Thyroid gland (tissue), 4 donors: ENCODE data around the gene FBXL13. TPM values are rescaled to one million over a fixed set of nuclear protein-coding genes. Genes with fewer than 3 reads are reported as not detected.
"Not testable (repeated sequence)": the region's sequence is repeated elsewhere in the genome, so short reads cannot be mapped to it uniquely, and the experiment has no call there.

ENCODE experiments used
- DNase-seq, 2 donors: peaks; one replicate each; pipeline ENCODE4 v3.0.0-alpha.2; 2019
- H3K27ac ChIP-seq, 3 donors: fragments of 200-600 bp; sonication (generic); 1 replicate in 2 of 3; 2 replicates in 1 of 3; pipeline ENCODE4 v1.5.1; 2016 to 2019; ENCODE audit warnings: mild to moderate bottlenecking in 1 of 3, moderate library complexity in 1 of 3
- H3K27me3 ChIP-seq: fragments of 200-600 bp; sonication (generic); one replicate; pipeline ENCODE4 v1.5.1; 2019
- H3K36me3 ChIP-seq, 2 donors: fragments of 200-600 bp; sonication (generic); one replicate each; pipeline ENCODE4 v1.5.1; 2016 to 2019
- H3K4me1 ChIP-seq, 2 donors: fragments of 200-600 bp; sonication (generic); one replicate each; pipeline ENCODE4 v1.5.1; 2017 to 2019
- H3K4me3 ChIP-seq, 3 donors: fragments of 200-600 bp; sonication (generic); replicated peaks in 1 of 3; 1 replicate in 2 of 3; 2 replicates in 1 of 3; pipeline ENCODE4 v1.5.1; 2016; ENCODE audit warnings: mild to moderate bottlenecking in 1 of 3
- H3K9me3 ChIP-seq: fragments of 200-600 bp; sonication (generic); one replicate; pipeline ENCODE4 v1.5.1; 2017
- CTCF ChIP-seq, 6 experiments: fragments of 200-600 bp in 3 of 6; fragments of 450-650 bp in 3 of 6; sonication (generic) in 3 of 6; IDR thresholded peaks; one replicate each; pipeline ENCODE4 v1.5.1; 2016 to 2019; ENCODE audit warnings: antibody characterized with exemption in 6 of 6, mild to moderate bottlenecking in 2 of 6, inconsistent platforms in 1 of 6, moderate library complexity in 1 of 6
- POLR2A ChIP-seq, 2 donors: fragments of 450-650 bp; IDR thresholded peaks; one replicate each; pipeline ENCODE4 v1.6.1; 2017; ENCODE audit warnings: antibody characterized with exemption in 2 of 2, mild to moderate bottlenecking in 2 of 2, moderate library complexity in 1 of 2
- WGBS, 2 donors: methylation state at CpG; one replicate each; pipeline ENCODE4 v1.1.5; 2017; 5-methylcytosine and 5-hydroxymethylcytosine counted together
- intact Hi-C: fragments of 100-400 bp; cut with DNase I; formaldehyde crosslinking; loops from one replicate; pipeline ENCODE4 v1.15.1; 2023
- total RNA-seq, 4 donors: library from RNA; depleted of rRNA; stranded (reverse); fragments of >200 nt; gene quantifications; one replicate each; pipeline ENCODE4 v1.2.3, GENCODE V29; 2016

The FBXL13 gene
- total RNA-seq, 4 donors from 2014 or later = 4.2 to 9.6 (median 5.0) TPM

DNA sequence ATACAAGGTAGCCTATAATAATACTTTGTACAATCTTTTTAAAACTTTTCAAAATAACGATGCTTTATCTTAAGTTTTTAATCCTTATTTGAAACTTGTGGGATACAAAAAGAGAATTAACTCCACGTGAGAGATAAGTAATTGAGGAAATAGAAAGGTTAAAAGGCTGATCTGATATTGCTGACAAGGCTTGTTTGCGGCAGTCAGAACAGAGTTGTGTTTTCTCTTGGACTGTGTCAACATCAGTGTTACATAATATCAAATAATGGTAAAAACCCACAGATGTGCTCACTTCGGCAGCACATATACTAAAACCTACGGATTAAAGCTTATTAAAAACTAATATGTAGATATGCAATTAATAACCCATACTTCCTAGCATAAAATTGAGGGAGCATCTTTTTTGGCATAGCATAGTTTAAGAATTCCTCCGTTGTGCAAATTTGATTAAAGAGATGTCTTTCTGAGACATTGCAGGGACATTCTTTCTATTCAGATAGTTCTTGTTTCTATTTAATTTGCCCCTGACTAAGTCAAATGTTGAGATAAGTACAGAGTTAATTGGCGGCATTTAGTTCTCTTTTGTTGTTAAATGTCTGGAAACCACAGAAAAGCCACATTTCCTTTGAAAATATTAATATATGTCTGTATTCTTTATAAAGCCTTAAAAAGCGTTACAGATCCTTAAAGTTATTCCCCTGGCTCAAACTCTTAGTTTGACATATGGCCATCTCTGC, 262.5 kb downstream of the FBXL13 start:
- intact Hi-C loops = no loop called here
- Histone ChIP-seq H3K4me1 (no peaks in the 10 kb centered on the region), H3K9me3 (no peaks in the 10 kb centered on the region), H3K27ac (no peak overlapping the region), H3K36me3 (peaks cover 0 to 5% of the 10 kb centered on the region in 2 donors), H3K27me3 (no peaks in the 10 kb centered on the region), H3K4me3 (no peak overlapping the region)
- TF ChIP-seq CTCF (IDR thresholded peaks at IDR 0.05) (no peak), POLR2A (IDR thresholded peaks at IDR 0.05) (no peak)
- no peak for DNase-seq
- WGBS, 2 donors = 70 to 72% methylated on average over 8 of the region's 8 CpGs

- DNase-seq = no peak
- Histone ChIP-seq H3K9me3 (no peaks in the 10 kb centered on the region), H3K36me3 (peaks cover 0 to 5% of the 10 kb centered on the region in 2 donors), H3K27me3 (no peaks in the 10 kb centered on the region), H3K4me1 (no peaks in the 10 kb centered on the region), H3K4me3 (no peak overlapping the region), H3K27ac (no peak overlapping the region)
- no peak for TF ChIP-seq POLR2A (IDR thresholded peaks at IDR 0.05)
- intact Hi-C loops = no loop called here
Measured at GRCh38 chr7:102810916-102811315, 263.7 kb downstream of the FBXL13 start.

DNA sequence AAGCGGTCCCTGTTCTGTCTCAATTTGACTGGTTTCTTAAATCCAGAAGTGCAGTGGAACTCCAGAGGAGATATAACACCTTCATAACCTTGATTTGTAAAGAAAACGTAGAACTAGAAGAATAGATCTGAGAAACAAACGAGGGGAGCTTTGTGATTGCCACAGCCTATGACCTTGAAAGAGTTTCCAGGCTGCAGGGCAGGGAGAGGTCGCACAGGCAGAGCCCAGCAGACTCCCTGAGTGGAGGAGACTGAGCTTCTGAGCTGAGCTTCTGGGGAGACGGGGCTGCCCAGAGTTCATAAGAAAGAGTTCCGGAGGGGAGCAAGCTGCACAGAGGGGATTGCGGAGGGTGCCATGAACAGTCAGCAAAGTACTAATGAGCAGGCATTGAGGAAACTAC, 268.0 kb downstream of the FBXL13 start:
- Histone ChIP-seq H3K27ac (no peak overlapping the region), H3K9me3 (no peaks in the 10 kb centered on the region), H3K4me3 (no peak overlapping the region), H3K27me3 (no peaks in the 10 kb centered on the region), H3K4me1 (no peaks in the 10 kb centered on the region), H3K36me3 (peaks cover 0 to 5% of the 10 kb centered on the region in 2 donors)
- no peak for DNase-seq
- WGBS, 2 donors = 86 to 91% methylated on average over 7 of the region's 7 CpGs
- TF ChIP-seq CTCF (IDR thresholded peaks at IDR 0.05) (no peak), POLR2A (IDR thresholded peaks at IDR 0.05) (no peak)
- intact Hi-C loops = no loop called here

GRCh38 chr7:102795987-102796595, 278.5 kb downstream of the FBXL13 start:
- 89 to 93% methylated on average over 2 to 3 of the region's 6 CpGs for WGBS, 2 donors
- H3K36me3 ChIP-seq, DNase-seq, H3K4me1 ChIP-seq, H3K27me3 ChIP-seq, H3K27ac ChIP-seq, H3K4me3 ChIP-seq, intact Hi-C loops, H3K9me3 ChIP-seq: not testable (repeated sequence)

DNA sequence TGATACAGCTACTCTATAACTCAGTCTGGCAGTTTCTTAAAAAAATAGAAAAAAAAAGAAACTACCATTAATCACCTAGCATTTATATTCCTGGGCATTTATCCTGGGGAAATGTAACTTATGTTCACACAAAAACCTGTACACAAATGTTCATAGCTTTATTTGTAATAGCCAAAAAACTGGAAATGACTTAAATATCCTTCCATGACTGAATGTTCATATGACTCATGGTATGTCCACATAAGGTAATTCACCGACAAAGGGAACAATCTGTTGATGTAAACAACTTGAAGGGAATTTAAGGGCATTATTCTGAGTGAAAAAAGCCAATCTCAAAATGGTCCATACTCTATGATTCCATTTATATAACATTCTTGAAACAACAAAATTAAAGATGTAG, 280.0 kb downstream of the FBXL13 start:
- 76 to 89% methylated on average over 1 of the region's 1 CpG for WGBS, 2 donors
- H3K27ac ChIP-seq, H3K4me1 ChIP-seq, H3K27me3 ChIP-seq, H3K36me3 ChIP-seq, H3K9me3 ChIP-seq, H3K4me3 ChIP-seq, DNase-seq, intact Hi-C loops: not testable (repeated sequence)

DNA sequence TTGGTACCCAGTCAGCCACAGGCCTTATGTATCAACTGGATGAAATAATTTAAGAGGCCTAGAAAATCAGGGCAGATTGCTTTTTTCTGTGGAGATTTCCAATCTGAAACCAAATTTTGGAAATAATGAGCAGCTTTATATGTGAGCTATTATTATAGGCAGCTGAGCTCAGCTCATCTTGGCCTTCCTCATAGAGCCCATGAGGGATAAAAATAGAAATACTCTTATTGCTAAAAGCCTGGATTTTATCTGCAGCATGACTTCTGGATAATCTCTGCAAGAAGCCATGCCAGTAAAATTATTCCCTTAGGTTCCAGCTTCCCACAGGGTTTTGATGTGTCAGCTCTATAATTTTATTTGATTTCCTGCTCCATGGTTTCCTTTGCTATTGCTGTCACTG, 282.8 kb downstream of the FBXL13 start:
- H3K27ac ChIP-seq, intact Hi-C loops, H3K4me3 ChIP-seq, H3K4me1 ChIP-seq, H3K27me3 ChIP-seq, H3K36me3 ChIP-seq, DNase-seq, H3K9me3 ChIP-seq: not testable (repeated sequence)

- WGBS, 2 donors = 90 to 98% methylated on average over 5 of the region's 5 CpGs
- H3K27me3 ChIP-seq, H3K27ac ChIP-seq, H3K4me3 ChIP-seq, intact Hi-C loops, H3K9me3 ChIP-seq, H3K36me3 ChIP-seq, H3K4me1 ChIP-seq, DNase-seq: not testable (repeated sequence)
Measured at GRCh38 chr7:102791367-102791766, 283.2 kb downstream of the FBXL13 start.

DNA sequence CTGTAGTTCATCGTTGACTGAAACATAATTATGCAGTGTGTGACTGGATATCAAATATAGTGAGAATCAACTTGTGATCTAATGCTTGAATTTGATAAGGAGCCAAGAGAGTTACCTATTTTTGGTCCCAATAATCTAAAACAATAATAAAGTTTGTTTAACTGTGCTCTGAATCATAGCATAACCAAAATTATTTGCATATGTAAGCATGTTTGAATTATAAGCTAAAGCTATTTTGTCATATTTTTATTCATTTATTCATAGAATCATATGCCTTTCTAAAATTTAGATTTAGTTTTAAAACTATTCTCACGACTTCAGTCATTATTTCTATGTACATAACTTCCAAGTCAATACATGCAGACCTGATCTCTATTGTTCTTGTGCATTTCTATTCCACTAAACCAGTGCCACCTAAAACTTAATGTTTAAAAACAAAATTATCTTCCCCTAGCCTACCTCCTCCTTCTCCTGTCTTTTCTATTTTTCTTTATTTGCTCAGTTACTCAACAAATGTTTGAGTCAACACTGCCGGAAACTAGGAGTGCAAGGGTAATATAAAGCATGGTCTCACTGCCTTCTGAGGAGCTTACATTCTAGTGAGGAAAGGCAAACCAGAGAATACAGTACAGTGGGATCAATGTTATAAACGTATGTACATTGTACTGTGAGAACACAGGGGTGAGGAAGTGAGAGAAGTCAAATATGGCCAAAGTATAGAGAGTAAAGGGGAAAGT, 284.1 kb downstream of the FBXL13 start:
- intact Hi-C loops, H3K27ac ChIP-seq, H3K9me3 ChIP-seq, DNase-seq, H3K4me3 ChIP-seq, H3K4me1 ChIP-seq, H3K27me3 ChIP-seq, H3K36me3 ChIP-seq: not testable (repeated sequence)
- WGBS, 2 donors = 91 to 93% methylated on average over 4 of the region's 4 CpGs

- DNase-seq, H3K36me3 ChIP-seq, H3K27me3 ChIP-seq, H3K4me3 ChIP-seq, H3K4me1 ChIP-seq, H3K27ac ChIP-seq, H3K9me3 ChIP-seq, intact Hi-C loops: not testable (repeated sequence)
- 83 to 91% methylated on average over 2 of the region's 2 CpGs for WGBS, 2 donors
Measured at GRCh38 chr7:102788770-102789169, 285.8 kb downstream of the FBXL13 start.

GRCh38 chr7:102780926-102781325, 293.7 kb downstream of the FBXL13 start:
- H3K27ac ChIP-seq, H3K27me3 ChIP-seq, H3K4me1 ChIP-seq, H3K4me3 ChIP-seq, H3K36me3 ChIP-seq, DNase-seq, H3K9me3 ChIP-seq, intact Hi-C loops: not testable (repeated sequence)
- 99% methylated on average over 9 to 10 of the region's 10 CpGs for WGBS, 2 donors

- DNase-seq, H3K27me3 ChIP-seq, intact Hi-C loops, H3K36me3 ChIP-seq, H3K4me3 ChIP-seq, H3K9me3 ChIP-seq, H3K27ac ChIP-seq, H3K4me1 ChIP-seq: not testable (repeated sequence)
- 55 to 83% methylated on average over 3 of the region's 3 CpGs for whole genome bisulfite sequencing, 2 donors
Measured at GRCh38 chr7:102778663-102779062, 295.9 kb downstream of the FBXL13 start.
